ENCODE results near the gene RPL28.
"Not testable (repeated sequence)": the region's sequence is repeated elsewhere in the genome, so short reads cannot be mapped to it uniquely, and the experiment has no call there.

The RPL28 gene

GRCh38 chr19:55398200-55398925 is 12.6 kb downstream of the RPL28 start:
- WGBS (ENCODE audit: extremely low coverage, insufficient coverage, low lambda C conversion rate): no CpG with 5 or more reads among the region's 12 CpGs
- no peaks in the 10 kb centered on the region for H3K4me1 ChIP-seq (ENCODE audit: control insufficient read depth, low read depth, low read length)
- no peaks in the 10 kb centered on the region for H3K27me3 ChIP-seq (ENCODE audit: insufficient read depth, low read length, poor library complexity)
- H2AK5ac ChIP-seq (ENCODE audit: low read length): no peak overlapping the region
- H3K23ac ChIP-seq (ENCODE audit: low read length): no peak overlapping the region
- no peak overlapping the region for H3K56ac ChIP-seq (ENCODE audit: low read length)
- DNase-seq: no peak
- no peak overlapping the region for H4K5ac ChIP-seq (ENCODE audit: low read length)
- H3K4me3 ChIP-seq (ENCODE audit: low read length): no peak overlapping the region
- peaks cover 4% of the 10 kb centered on the region for H3K36me3 ChIP-seq (ENCODE audit: control insufficient read depth, insufficient read depth, low read length)
- no peak overlapping the region for H3K18ac ChIP-seq (ENCODE audit: low read length)
- H3K4ac ChIP-seq (ENCODE audit: low read depth, low read length): no peak overlapping the region
- no peak overlapping the region for H3K27ac ChIP-seq (ENCODE audit: low read depth, low read length)
- peaks cover 6% of the 10 kb centered on the region for H3K79me1 ChIP-seq (ENCODE audit: low read length)
- no peak overlapping the region for H3K4me2 ChIP-seq (ENCODE audit: low read length)
- H3K79me2 ChIP-seq (ENCODE audit: control insufficient read depth, insufficient read depth, low read length): peaks cover 1% of the 10 kb centered on the region
- H2BK120ac ChIP-seq (ENCODE audit: low read depth, low read length): no peak overlapping the region
- no peak overlapping the region for H4K8ac ChIP-seq (ENCODE audit: low read depth, low read length)
- no peak overlapping the region for H2BK15ac ChIP-seq (replicated peaks; ENCODE audit: low read depth)
- no peak overlapping the region for H2BK5ac ChIP-seq (ENCODE audit: low read length)
- H3K9ac ChIP-seq (ENCODE audit: low read length): no peak overlapping the region

GRCh38 chr19:55400281-55401087 is 14.8 kb downstream of the RPL28 start:
- Histone ChIP-seq H3K36me3 (ENCODE audit: control insufficient read depth, insufficient read depth, low read length) (peaks cover 7% of the 10 kb centered on the region), H3K79me2 (ENCODE audit: control insufficient read depth, insufficient read depth, low read length) (peaks cover 9% of the 10 kb centered on the region), H3K27me3 (ENCODE audit: insufficient read depth, low read length, poor library complexity) (no peaks in the 10 kb centered on the region), H3K4me3 (ENCODE audit: low read length) (no peak overlapping the region), H3K27ac (ENCODE audit: low read depth, low read length) (no peak overlapping the region), H3K23ac (ENCODE audit: low read length) (no peak overlapping the region), H4K5ac (ENCODE audit: low read length) (no peak overlapping the region), H2AK5ac (ENCODE audit: low read length) (no peak overlapping the region), H3K4me1 (ENCODE audit: control insufficient read depth, low read depth, low read length) (no peaks in the 10 kb centered on the region), H4K8ac (ENCODE audit: low read depth, low read length) (no peak overlapping the region), H2BK5ac (ENCODE audit: low read length) (no peak overlapping the region), H2BK15ac (replicated peaks; ENCODE audit: low read depth) (no peak overlapping the region), H2BK120ac (ENCODE audit: low read depth, low read length) (no peak overlapping the region), H3K4me2 (ENCODE audit: low read length) (no peak overlapping the region), H3K9ac (ENCODE audit: low read length) (no peak overlapping the region), H3K18ac (ENCODE audit: low read length) (no peak overlapping the region), H3K79me1 (ENCODE audit: low read length) (peaks cover 8% of the 10 kb centered on the region), H3K4ac (ENCODE audit: low read depth, low read length) (no peak overlapping the region), H3K56ac (ENCODE audit: low read length) (no peak overlapping the region)
- WGBS (ENCODE audit: extremely low coverage, insufficient coverage, low lambda C conversion rate): no CpG with 5 or more reads among the region's 14 CpGs
- no peak for DNase-seq

GRCh38 chr19:55401390-55401789 is 15.7 kb downstream of the RPL28 start:
- not testable (repeated sequence) for H3K9ac ChIP-seq (ENCODE audit: low read length); H3K4me1 ChIP-seq (ENCODE audit: control insufficient read depth, low read depth, low read length); H3K4ac ChIP-seq (ENCODE audit: low read depth, low read length); H4K8ac ChIP-seq (ENCODE audit: low read depth, low read length); H3K56ac ChIP-seq (ENCODE audit: low read length); H2AK5ac ChIP-seq (ENCODE audit: low read length); H3K18ac ChIP-seq (ENCODE audit: low read length); H2BK15ac ChIP-seq (replicated peaks; ENCODE audit: low read depth); H3K27ac ChIP-seq (ENCODE audit: low read depth, low read length); H4K5ac ChIP-seq (ENCODE audit: low read length); H3K4me2 ChIP-seq (ENCODE audit: low read length); DNase-seq; H2BK120ac ChIP-seq (ENCODE audit: low read depth, low read length); H3K27me3 ChIP-seq (ENCODE audit: insufficient read depth, low read length, poor library complexity); H3K23ac ChIP-seq (ENCODE audit: low read length); H3K4me3 ChIP-seq (ENCODE audit: low read length); H2BK5ac ChIP-seq (ENCODE audit: low read length)
- Histone ChIP-seq H3K79me2 (ENCODE audit: control insufficient read depth, insufficient read depth, low read length) (peaks cover 18% of the 10 kb centered on the region), H3K79me1 (ENCODE audit: low read length) (peaks cover 17% of the 10 kb centered on the region), H3K36me3 (ENCODE audit: control insufficient read depth, insufficient read depth, low read length) (peaks cover 13% of the 10 kb centered on the region)
- no CpG with 5 or more reads among the region's 28 CpGs for WGBS (ENCODE audit: extremely low coverage, insufficient coverage, low lambda C conversion rate)

- Histone ChIP-seq H3K27me3 (ENCODE audit: insufficient read depth, low read length, poor library complexity) (no peaks in the 10 kb centered on the region), H3K9ac (ENCODE audit: low read length) (no peak overlapping the region), H3K79me1 (ENCODE audit: low read length) (peaks cover 19% of the 10 kb centered on the region), H3K27ac (ENCODE audit: low read depth, low read length) (no peak overlapping the region), H3K4ac (ENCODE audit: low read depth, low read length) (no peak overlapping the region), H3K23ac (ENCODE audit: low read length) (no peak overlapping the region), H2BK120ac (ENCODE audit: low read depth, low read length) (no peak overlapping the region), H3K4me2 (ENCODE audit: low read length) (no peak overlapping the region), H4K5ac (ENCODE audit: low read length) (no peak overlapping the region), H3K36me3 (ENCODE audit: control insufficient read depth, insufficient read depth, low read length) (peaks cover 13% of the 10 kb centered on the region), H3K79me2 (ENCODE audit: control insufficient read depth, insufficient read depth, low read length) (peaks cover 28% of the 10 kb centered on the region), H4K8ac (ENCODE audit: low read depth, low read length) (no peak overlapping the region), H2BK15ac (replicated peaks; ENCODE audit: low read depth) (no peak overlapping the region), H2BK5ac (ENCODE audit: low read length) (no peak overlapping the region), H3K4me1 (ENCODE audit: control insufficient read depth, low read depth, low read length) (peaks cover 9% of the 10 kb centered on the region), H2AK5ac (ENCODE audit: low read length) (no peak overlapping the region), H3K18ac (ENCODE audit: low read length) (no peak overlapping the region), H3K56ac (ENCODE audit: low read length) (no peak overlapping the region), H3K4me3 (ENCODE audit: low read length) (no peak overlapping the region)
- WGBS (ENCODE audit: extremely low coverage, insufficient coverage, low lambda C conversion rate): no CpG with 5 or more reads among the region's 2 CpGs
- DNase-seq: no peak
Measured at GRCh38 chr19:55402509-55402908, 16.8 kb downstream of the RPL28 start.

- peaks cover 13% of the 10 kb centered on the region for H3K36me3 ChIP-seq (ENCODE audit: control insufficient read depth, insufficient read depth, low read length)
- peaks cover 10% of the 10 kb centered on the region for H3K4me1 ChIP-seq (ENCODE audit: control insufficient read depth, low read depth, low read length)
- H3K79me2 ChIP-seq (ENCODE audit: control insufficient read depth, insufficient read depth, low read length): peaks cover 28% of the 10 kb centered on the region
- WGBS (ENCODE audit: extremely low coverage, insufficient coverage, low lambda C conversion rate): no CpG with 5 or more reads among the region's 5 CpGs
- DNase-seq: no peak
- no peak overlapping the region for H3K4me3 ChIP-seq (ENCODE audit: low read length)
- H3K23ac ChIP-seq (ENCODE audit: low read length): no peak overlapping the region
- no peak overlapping the region for H3K18ac ChIP-seq (ENCODE audit: low read length)
- H2BK15ac ChIP-seq (replicated peaks; ENCODE audit: low read depth): no peak overlapping the region
- peak overlapping the region; percentile 3 for H3K4me2 ChIP-seq (ENCODE audit: low read length)
- peak overlapping the region; percentile 97 for H3K9ac ChIP-seq (ENCODE audit: low read length)
- no peak overlapping the region for H4K5ac ChIP-seq (ENCODE audit: low read length)
- H3K56ac ChIP-seq (ENCODE audit: low read length): peak overlapping the region; percentile 93
- H4K8ac ChIP-seq (ENCODE audit: low read depth, low read length): no peak overlapping the region
- H3K27ac ChIP-seq (ENCODE audit: low read depth, low read length): no peak overlapping the region
- H3K27me3 ChIP-seq (ENCODE audit: insufficient read depth, low read length, poor library complexity): no peaks in the 10 kb centered on the region
- no peak overlapping the region for H3K4ac ChIP-seq (ENCODE audit: low read depth, low read length)
- H2BK5ac ChIP-seq (ENCODE audit: low read length): no peak overlapping the region
- H2AK5ac ChIP-seq (ENCODE audit: low read length): no peak overlapping the region
- peaks cover 19% of the 10 kb centered on the region for H3K79me1 ChIP-seq (ENCODE audit: low read length)
- H2BK120ac ChIP-seq (ENCODE audit: low read depth, low read length): no peak overlapping the region
Measured at GRCh38 chr19:55405638-55406037, 19.9 kb downstream of the RPL28 start.
